Measurements from ENCODE around the gene TAGLN3. TPM values are rescaled to one million over a fixed set of nuclear protein-coding genes. Genes with fewer than 3 reads are reported as not detected.

The TAGLN3 gene
- total and polyA plus RNA-seq, 4 donors, result not detected

DNA sequence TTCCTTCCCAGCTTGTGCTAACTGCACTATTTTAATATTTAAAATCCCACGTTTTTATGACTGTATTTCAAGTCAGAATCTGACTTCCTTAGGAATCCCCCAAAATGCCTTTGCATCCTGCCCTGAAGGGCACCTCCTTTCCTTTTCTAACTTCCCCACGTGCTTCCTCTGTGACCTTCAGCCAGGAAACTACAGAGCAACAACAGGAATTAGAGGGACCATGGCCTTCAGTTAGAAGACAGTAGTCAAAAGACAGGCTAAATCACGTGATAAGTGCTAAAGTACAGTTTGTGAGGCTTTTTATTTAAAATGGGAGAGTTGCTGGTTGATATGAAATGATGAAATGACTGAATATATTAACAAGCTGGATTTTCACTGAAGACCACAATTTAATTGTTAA lies 31.7 kb upstream of the TAGLN3 start (continued):
- TF ChIP-seq, protein P1, sequence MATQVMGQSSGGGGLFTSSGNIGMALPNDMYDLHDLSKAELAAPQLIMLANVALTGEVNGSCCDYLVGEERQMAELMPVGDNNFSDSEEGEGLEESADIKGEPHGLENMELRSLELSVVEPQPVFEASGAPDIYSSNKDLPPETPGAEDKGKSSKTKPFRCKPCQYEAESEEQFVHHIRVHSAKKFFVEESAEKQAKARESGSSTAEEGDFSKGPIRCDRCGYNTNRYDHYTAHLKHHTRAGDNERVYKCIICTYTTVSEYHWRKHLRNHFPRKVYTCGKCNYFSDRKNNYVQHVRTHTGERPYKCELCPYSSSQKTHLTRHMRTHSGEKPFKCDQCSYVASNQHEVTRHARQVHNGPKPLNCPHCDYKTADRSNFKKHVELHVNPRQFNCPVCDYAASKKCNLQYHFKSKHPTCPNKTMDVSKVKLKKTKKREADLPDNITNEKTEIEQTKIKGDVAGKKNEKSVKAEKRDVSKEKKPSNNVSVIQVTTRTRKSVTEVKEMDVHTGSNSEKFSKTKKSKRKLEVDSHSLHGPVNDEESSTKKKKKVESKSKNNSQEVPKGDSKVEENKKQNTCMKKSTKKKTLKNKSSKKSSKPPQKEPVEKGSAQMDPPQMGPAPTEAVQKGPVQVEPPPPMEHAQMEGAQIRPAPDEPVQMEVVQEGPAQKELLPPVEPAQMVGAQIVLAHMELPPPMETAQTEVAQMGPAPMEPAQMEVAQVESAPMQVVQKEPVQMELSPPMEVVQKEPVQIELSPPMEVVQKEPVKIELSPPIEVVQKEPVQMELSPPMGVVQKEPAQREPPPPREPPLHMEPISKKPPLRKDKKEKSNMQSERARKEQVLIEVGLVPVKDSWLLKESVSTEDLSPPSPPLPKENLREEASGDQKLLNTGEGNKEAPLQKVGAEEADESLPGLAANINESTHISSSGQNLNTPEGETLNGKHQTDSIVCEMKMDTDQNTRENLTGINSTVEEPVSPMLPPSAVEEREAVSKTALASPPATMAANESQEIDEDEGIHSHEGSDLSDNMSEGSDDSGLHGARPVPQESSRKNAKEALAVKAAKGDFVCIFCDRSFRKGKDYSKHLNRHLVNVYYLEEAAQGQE (IDR thresholded peaks at IDR 0.05), result no peak

- peak; percentile 79 for DNase-seq (ENCODE audit: low spot score)
- Histone ChIP-seq H3K27ac (ENCODE audit: low read depth in 1 of 2, low read length in 2 of 2) (peak overlapping the region in 1 of 2 donors; percentile 52), H3K4me3 (ENCODE audit: low read depth in 1 of 3, low read length in 3 of 3) (no peak overlapping the region), H3K27me3 (ENCODE audit: control insufficient read depth in 4 of 4, insufficient read depth in 4 of 4, low read length in 3 of 4) (no peaks in the 10 kb centered on the region), H3K4me1 (ENCODE audit: control insufficient read depth in 4 of 4, insufficient read depth in 4 of 4, low read length in 3 of 4) (peaks cover 0 to 20% (median 11%) of the 10 kb centered on the region in 4 donors), H3K9me3 (ENCODE audit: control insufficient read depth in 4 of 4, low read length in 3 of 4) (no peaks in the 10 kb centered on the region), H3K36me3 (ENCODE audit: control insufficient read depth in 4 of 4, insufficient read depth in 3 of 4, low read depth in 1 of 4, low read length in 3 of 4) (peaks cover 3 to 33% (median 10%) of the 10 kb centered on the region in 4 donors), H3K9ac (ENCODE audit: low read depth in 1 of 2, low read length in 2 of 2) (peak overlapping the region in 1 of 2 donors; percentile 8)
- TF ChIP-seq CTCF (IDR thresholded peaks at IDR 0.05; ENCODE audit: low read depth, low read length, missing input control) (peak; percentile 87), RAD21 (IDR thresholded peaks at IDR 0.05) (peak; percentile 95 to 97), RXRA (IDR thresholded peaks at IDR 0.05) (peak in 1 of 2 donors; percentile 38), HNF4G (IDR thresholded peaks at IDR 0.05) (no peak), FOXA2 (IDR thresholded peaks at IDR 0.05) (no peak), HNF4A (conservative IDR thresholded peaks at IDR 0.05) (peak in 1 of 2 donors; percentile 54)
- WGBS, result 11% methylated on average over 8 of the region's 8 CpGs
Measured at GRCh38 chr3:111967651-111968274, 31.0 kb upstream of the TAGLN3 start.

GRCh38 chr3:111968319-111969054 lies 30.2 kb upstream of the TAGLN3 start:
- Histone ChIP-seq H3K27ac (ENCODE audit: low read depth in 1 of 2, low read length in 2 of 2) (peak overlapping the region in 1 of 2 donors; percentile 37), H3K4me3 (ENCODE audit: low read depth in 1 of 3, low read length in 3 of 3) (no peak overlapping the region), H3K4me1 (ENCODE audit: control insufficient read depth in 4 of 4, insufficient read depth in 4 of 4, low read length in 3 of 4) (peaks cover 0 to 20% (median 11%) of the 10 kb centered on the region in 4 donors), H3K9ac (ENCODE audit: low read depth in 1 of 2, low read length in 2 of 2) (no peak overlapping the region), H3K9me3 (ENCODE audit: control insufficient read depth in 4 of 4, low read length in 3 of 4) (no peaks in the 10 kb centered on the region), H3K36me3 (ENCODE audit: control insufficient read depth in 4 of 4, insufficient read depth in 3 of 4, low read depth in 1 of 4, low read length in 3 of 4) (peaks cover 3 to 32% (median 10%) of the 10 kb centered on the region in 4 donors), H3K27me3 (ENCODE audit: control insufficient read depth in 4 of 4, insufficient read depth in 4 of 4, low read length in 3 of 4) (no peaks in the 10 kb centered on the region)
- no peak for DNase-seq (ENCODE audit: low spot score)
- TF ChIP-seq RXRA (IDR thresholded peaks at IDR 0.05) (no peak), ZBTB33 (IDR thresholded peaks at IDR 0.05) (no peak)
- WGBS, result 33% methylated on average over 5 of the region's 5 CpGs
